Esophagus squamous epithelium (tissue), 5 donors: ENCODE measurements around the gene PPA2. TPM values are rescaled to one million over a fixed set of nuclear protein-coding genes. Genes with fewer than 3 reads are reported as not detected.
"Not testable (repeated sequence)": the region's sequence is repeated elsewhere in the genome, so short reads cannot be mapped to it uniquely, and the experiment has no call there.

Source experiments
- DNase-seq: peaks from one replicate; lab custom pipeline; 2025; lab: John Stamatoyannopoulos, UW
- H3K27ac ChIP-seq, 4 donors: fragments of 200-600 bp; sonication (generic); one replicate each; pipeline ENCODE4 v1.5.1; 2016 to 2019; ENCODE audit warnings: mild to moderate bottlenecking in 1 of 4
- H3K27me3 ChIP-seq, 4 donors: fragments of 200-600 bp; sonication (generic); 1 replicate in 3 of 4; 2 replicates in 1 of 4; pipeline versions ENCODE4 v1.5.1 to v1.6.0; 2017 to 2021; ENCODE audit warnings: antibody characterized with exemption in 1 of 4
- H3K36me3 ChIP-seq, 3 donors: fragments of 200-600 bp; sonication (generic); one replicate each; pipeline ENCODE4 v1.5.1; 2016 to 2019
- H3K4me1 ChIP-seq, 3 donors: fragments of 200-600 bp; sonication (generic); one replicate each; pipeline ENCODE4 v1.5.1; 2017 to 2019
- H3K4me3 ChIP-seq, 4 donors: fragments of 200-600 bp; sonication (generic); 1 replicate in 3 of 4; 2 replicates in 1 of 4; pipeline ENCODE4 v1.5.1; 2016 to 2019; ENCODE audit warnings: mild to moderate bottlenecking in 2 of 4, moderate library complexity in 1 of 4
- H3K9me3 ChIP-seq, 3 donors: fragments of 200-600 bp; sonication (generic); one replicate each; pipeline ENCODE4 v1.5.1; 2016 to 2019
- POLR2A ChIP-seq, 4 donors: fragments of 450-650 bp; IDR thresholded peaks; one replicate each; pipeline ENCODE4 v1.6.1; 2017; ENCODE audit warnings: antibody characterized with exemption in 4 of 4, mild to moderate bottlenecking in 4 of 4, moderate library complexity in 3 of 4
- WGBS, 2 donors: methylation state at CpG; one replicate each; pipeline ENCODE4 v1.1.5; 2018; 5-methylcytosine and 5-hydroxymethylcytosine counted together
- intact Hi-C: fragments of 100-400 bp; cut with DNase I; formaldehyde crosslinking; loops from one replicate; pipeline ENCODE4 v1.15.0; 2022
- total RNA-seq, 4 donors: library from RNA; depleted of rRNA; stranded (reverse); fragments of >200 nt; gene quantifications; one replicate each; pipeline ENCODE4 v1.1.0, GENCODE V29; 2016
- TF ChIP-seq, protein P1 (sequence below), 6 experiments: fragments of 450-650 bp in 4 of 6; fragments of 200-600 bp in 2 of 6; sonication (generic) in 2 of 6; IDR thresholded peaks; one replicate each; pipeline ENCODE4 v1.5.1; 2016 to 2019; ENCODE audit warnings: antibody characterized with exemption in 6 of 6, mild to moderate bottlenecking in 4 of 6, moderate library complexity in 4 of 6
- donor health status: DM: yes; HTN: yes; CAD: no.

The PPA2 gene
- total RNA-seq, 4 donors from 2014 or later: 87.3 to 121 (median 87.9) TPM

- intact Hi-C loops: no loop called here
- H3K4me3 ChIP-seq: no peak overlapping the region
Measured at GRCh38 chr4:105461621-105462382, 12.1 kb downstream of the PPA2 start.

GRCh38 chr4:105461221-105461620 is 12.6 kb downstream of the PPA2 start:
- no peak for TF ChIP-seq POLR2A (IDR thresholded peaks at IDR 0.05)
- TF ChIP-seq, protein P1, sequence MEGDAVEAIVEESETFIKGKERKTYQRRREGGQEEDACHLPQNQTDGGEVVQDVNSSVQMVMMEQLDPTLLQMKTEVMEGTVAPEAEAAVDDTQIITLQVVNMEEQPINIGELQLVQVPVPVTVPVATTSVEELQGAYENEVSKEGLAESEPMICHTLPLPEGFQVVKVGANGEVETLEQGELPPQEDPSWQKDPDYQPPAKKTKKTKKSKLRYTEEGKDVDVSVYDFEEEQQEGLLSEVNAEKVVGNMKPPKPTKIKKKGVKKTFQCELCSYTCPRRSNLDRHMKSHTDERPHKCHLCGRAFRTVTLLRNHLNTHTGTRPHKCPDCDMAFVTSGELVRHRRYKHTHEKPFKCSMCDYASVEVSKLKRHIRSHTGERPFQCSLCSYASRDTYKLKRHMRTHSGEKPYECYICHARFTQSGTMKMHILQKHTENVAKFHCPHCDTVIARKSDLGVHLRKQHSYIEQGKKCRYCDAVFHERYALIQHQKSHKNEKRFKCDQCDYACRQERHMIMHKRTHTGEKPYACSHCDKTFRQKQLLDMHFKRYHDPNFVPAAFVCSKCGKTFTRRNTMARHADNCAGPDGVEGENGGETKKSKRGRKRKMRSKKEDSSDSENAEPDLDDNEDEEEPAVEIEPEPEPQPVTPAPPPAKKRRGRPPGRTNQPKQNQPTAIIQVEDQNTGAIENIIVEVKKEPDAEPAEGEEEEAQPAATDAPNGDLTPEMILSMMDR (IDR thresholded peaks at IDR 0.05): no peak
- Histone ChIP-seq H3K36me3 (peaks cover 0 to 40% (median 0%) of the 10 kb centered on the region in 3 donors), H3K9me3 (no peaks in the 10 kb centered on the region), H3K27me3 (no peaks in the 10 kb centered on the region), H3K4me1 (peaks cover 0 to 4% (median 0%) of the 10 kb centered on the region in 3 donors), H3K27ac (no peak overlapping the region), H3K4me3 (no peak overlapping the region)
- intact Hi-C loops: no loop called here
- 78 to 80% methylated on average over 8 of the region's 8 CpGs for WGBS, 2 donors
- DNase-seq: no peak

More at GRCh38 chr4:105461621-105462382, 12.1 kb downstream of the PPA2 start:
- Histone ChIP-seq H3K27ac (no peak overlapping the region), H3K36me3 (peaks cover 0 to 42% (median 3%) of the 10 kb centered on the region in 3 donors), H3K27me3 (no peaks in the 10 kb centered on the region), H3K4me1 (peaks cover 0 to 4% (median 0%) of the 10 kb centered on the region in 3 donors), H3K9me3 (no peaks in the 10 kb centered on the region)
- 90 to 91% methylated on average over 6 of the region's 6 CpGs for WGBS, 2 donors
- no peak for DNase-seq
- TF ChIP-seq POLR2A (IDR thresholded peaks at IDR 0.05): no peak
- TF ChIP-seq, protein P1 (IDR thresholded peaks at IDR 0.05): no peak

GRCh38 chr4:105460306-105460705 is 13.6 kb downstream of the PPA2 start:
- no peak for DNase-seq
- no peaks in the 10 kb centered on the region for H3K27me3 ChIP-seq
- no peak overlapping the region for H3K4me3 ChIP-seq
- peaks cover 0 to 40% (median 0%) of the 10 kb centered on the region in 3 donors for H3K36me3 ChIP-seq
- TF ChIP-seq, protein P1 (IDR thresholded peaks at IDR 0.05): no peak
- no peak for TF ChIP-seq POLR2A (IDR thresholded peaks at IDR 0.05)
- WGBS, 2 donors: 61 to 65% methylated on average over 2 of the region's 2 CpGs
- H3K9me3 ChIP-seq: no peaks in the 10 kb centered on the region
- peaks cover 0 to 4% (median 0%) of the 10 kb centered on the region in 3 donors for H3K4me1 ChIP-seq
- intact Hi-C loops: no loop called here
- no peak overlapping the region for H3K27ac ChIP-seq

DNA sequence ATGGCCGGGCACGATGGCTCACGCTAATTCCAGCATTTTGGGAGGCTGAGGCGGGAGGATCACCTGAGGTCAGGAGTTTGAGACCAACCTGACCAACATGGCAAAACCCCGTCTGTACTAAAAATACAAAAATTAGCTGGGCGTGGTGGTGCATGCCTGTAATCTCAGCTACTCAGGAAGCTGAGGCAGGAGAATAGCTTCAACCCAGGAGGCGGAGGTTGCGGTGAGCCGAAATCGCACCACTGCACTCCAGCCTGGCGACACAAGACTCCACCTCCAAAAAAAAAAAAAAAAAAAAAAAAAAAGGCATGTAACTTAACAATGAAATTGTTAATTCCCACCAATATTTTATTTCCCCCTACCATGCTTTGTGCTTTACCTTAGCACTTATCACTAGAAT is 15.3 kb downstream of the PPA2 start:
- H3K4me3 ChIP-seq, H3K27me3 ChIP-seq, H3K9me3 ChIP-seq, H3K27ac ChIP-seq, intact Hi-C loops, DNase-seq, H3K4me1 ChIP-seq: not testable (repeated sequence)
- H3K36me3 ChIP-seq: peaks cover 0 to 45% (median 0%) of the 10 kb centered on the region in 3 donors
- 91 to 98% methylated on average over 8 to 11 of the region's 11 CpGs for WGBS, 2 donors

DNA sequence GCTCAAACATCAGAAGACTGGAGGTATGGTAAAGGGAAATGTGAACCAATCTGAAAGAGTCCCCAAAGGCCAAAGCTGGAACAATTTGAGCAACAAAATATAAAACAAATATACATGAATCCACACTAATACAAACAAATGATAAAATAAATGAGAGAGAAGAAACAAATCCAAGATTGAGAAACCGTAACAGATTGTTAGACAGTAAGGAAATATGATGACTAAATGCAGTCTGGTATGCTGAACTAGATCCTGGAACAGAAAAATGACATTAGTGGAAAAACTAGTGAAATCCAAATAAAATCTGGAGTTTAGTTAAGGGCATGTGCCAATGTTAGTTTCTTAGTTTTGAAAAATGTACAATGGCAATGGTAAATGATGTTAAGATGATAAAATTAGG is 15.9 kb downstream of the PPA2 start:
- intact Hi-C loops: no loop called here
- Histone ChIP-seq H3K27me3 (no peaks in the 10 kb centered on the region), H3K9me3 (no peaks in the 10 kb centered on the region), H3K36me3 (peaks cover 0 to 45% (median 0%) of the 10 kb centered on the region in 3 donors), H3K4me1 (peaks cover 0 to 4% (median 0%) of the 10 kb centered on the region in 3 donors), H3K27ac (no peak overlapping the region), H3K4me3 (no peak overlapping the region)
- DNase-seq: no peak
- WGBS, 2 donors: 79 to 94% methylated on average over 1 of the region's 1 CpG
- no peak for TF ChIP-seq POLR2A (IDR thresholded peaks at IDR 0.05)
- TF ChIP-seq, protein P1 (IDR thresholded peaks at IDR 0.05): no peak
